Osteocyte (in vitro differentiated cells): ENCODE data around the gene IFNK. TPM values are rescaled to one million over a fixed set of nuclear protein-coding genes. Genes with fewer than 3 reads are reported as not detected.

ENCODE experiments used
- DNase-seq: peaks from one replicate; pipeline ENCODE4 v3.0.0; 2021; ENCODE audit warnings: mixed read lengths; ENCODE audit not compliant: unreplicated experiment; ENCODE audit errors: extremely low spot score
- H3K27ac Mint-ChIP-seq: one replicate; pipeline ENCODE4 v1.8.0; 2021; ENCODE audit warnings: mild to moderate bottlenecking, mixed read lengths; ENCODE audit not compliant: unreplicated experiment
- H3K27me3 Mint-ChIP-seq: one replicate; pipeline ENCODE4 v1.8.0; 2021; ENCODE audit warnings: mixed read lengths; ENCODE audit not compliant: unreplicated experiment
- H3K36me3 Mint-ChIP-seq: one replicate; pipeline ENCODE4 v1.8.0; 2021; ENCODE audit warnings: mixed read lengths; ENCODE audit not compliant: unreplicated experiment
- H3K4me1 Mint-ChIP-seq: one replicate; pipeline ENCODE4 v1.8.0; 2021; ENCODE audit warnings: mixed read lengths; ENCODE audit not compliant: unreplicated experiment
- H3K4me3 Mint-ChIP-seq: one replicate; pipeline ENCODE4 v1.8.0; 2021; ENCODE audit warnings: mild to moderate bottlenecking, moderate library complexity, mixed read lengths; ENCODE audit not compliant: unreplicated experiment
- H3K9me3 Mint-ChIP-seq: one replicate; pipeline ENCODE4 v1.8.0; 2021; ENCODE audit warnings: mixed read lengths; ENCODE audit not compliant: unreplicated experiment
- CTCF ChIP-seq: fragments of 200-600 bp; sonication (generic); IDR thresholded peaks from 2 replicates; pipeline ENCODE4 v1.5.0; 2021; ENCODE audit warnings: antibody characterized with exemption, mild to moderate bottlenecking, moderate library complexity
- total RNA-seq: library from RNA; stranded (reverse); gene quantifications from 2 replicates; pipeline ENCODE4 v1.2.1, GENCODE V29; 2021

IFNK gene
- total RNA-seq, 1 donor from 2014 or later = not detected

- Mint-ChIP-seq H3K4me3 (no peak overlapping the region), H3K4me1 (peaks cover 5% of the 10 kb centered on the region), H3K36me3 (peaks cover 8% of the 10 kb centered on the region), H3K27ac (no peak overlapping the region), H3K27me3 (peaks cover 6% of the 10 kb centered on the region), H3K9me3 (peaks cover 6% of the 10 kb centered on the region)
- DNase-seq = no peak
- TF ChIP-seq CTCF = no peak
These were observed 41.4 kb upstream of the IFNK start for GRCh38 chr9:27482709-27483108.

GRCh38 chr9:27483576-27483975 lies 40.5 kb upstream of the IFNK start:
- H3K4me3 Mint-ChIP-seq = no peak overlapping the region
- no peaks in the 10 kb centered on the region for H3K4me1 Mint-ChIP-seq
- no peak overlapping the region for H3K27ac Mint-ChIP-seq
- peaks cover under 1% of the 10 kb centered on the region for H3K9me3 Mint-ChIP-seq
- no peak for DNase-seq
- TF ChIP-seq CTCF = no peak
- peaks cover 6% of the 10 kb centered on the region for H3K27me3 Mint-ChIP-seq
- peaks cover 5% of the 10 kb centered on the region for H3K36me3 Mint-ChIP-seq

- H3K4me1 Mint-ChIP-seq = no peaks in the 10 kb centered on the region
- H3K4me3 Mint-ChIP-seq = no peak overlapping the region
- no peak for DNase-seq
- TF ChIP-seq CTCF = no peak
- H3K9me3 Mint-ChIP-seq = no peaks in the 10 kb centered on the region
- peaks cover 8% of the 10 kb centered on the region for H3K27me3 Mint-ChIP-seq
- H3K27ac Mint-ChIP-seq = no peak overlapping the region
- peaks cover 4% of the 10 kb centered on the region for H3K36me3 Mint-ChIP-seq
These were observed 38.9 kb upstream of the IFNK start for GRCh38 chr9:27485158-27485557.

GRCh38 chr9:27487128-27487640 lies 36.9 kb upstream of the IFNK start:
- Mint-ChIP-seq H3K27ac (no peak overlapping the region), H3K27me3 (peaks cover 14% of the 10 kb centered on the region), H3K4me3 (no peak overlapping the region), H3K4me1 (peaks cover 7% of the 10 kb centered on the region), H3K36me3 (peaks cover 4% of the 10 kb centered on the region), H3K9me3 (no peaks in the 10 kb centered on the region)
- no peak for TF ChIP-seq CTCF
- no peak for DNase-seq

- TF ChIP-seq CTCF = no peak
- Mint-ChIP-seq H3K27me3 (peaks cover 14% of the 10 kb centered on the region), H3K4me3 (no peak overlapping the region), H3K9me3 (no peaks in the 10 kb centered on the region), H3K36me3 (peaks cover 4% of the 10 kb centered on the region), H3K4me1 (peaks cover 7% of the 10 kb centered on the region), H3K27ac (no peak overlapping the region)
- no peak for DNase-seq
These were observed 36.2 kb upstream of the IFNK start for GRCh38 chr9:27487927-27488326.
